Thymus (tissue), 11 donors: Measurements from ENCODE around the gene NFRKB. TPM values are rescaled to one million over a fixed set of nuclear protein-coding genes. Genes with fewer than 3 reads are reported as not detected.
"Not testable (repeated sequence)": the region's sequence is repeated elsewhere in the genome, so short reads cannot be mapped to it uniquely, and the experiment has no call there.

ENCODE experiments used
- DNase-seq, 9 donors: peaks; one replicate each; pipeline ENCODE4 v3.0.0-alpha.2; 2013; ENCODE audit warnings: low spot score in 9 of 9, low read depth in 6 of 9, missing footprints in 1 of 9
- H3K27ac ChIP-seq, 2 donors: one replicate each; pipeline ENCODE4 v1.5.1; 2013; ENCODE audit warnings: control low read depth in 1 of 2, low read depth in 1 of 2, low read length in 1 of 2, mild to moderate bottlenecking in 1 of 2, moderate library complexity in 1 of 2
- H3K27me3 ChIP-seq, 2 donors: one replicate each; pipeline ENCODE4 v1.5.1; 2013; ENCODE audit warnings: low read length in 1 of 2; ENCODE audit not compliant: control insufficient read depth in 2 of 2, insufficient read depth in 1 of 2
- H3K36me3 ChIP-seq, 2 donors: one replicate each; pipeline ENCODE4 v1.5.1; 2013; ENCODE audit warnings: low read length in 1 of 2, mild to moderate bottlenecking in 1 of 2, moderate library complexity in 1 of 2; ENCODE audit not compliant: control insufficient read depth in 2 of 2, insufficient read depth in 2 of 2
- H3K4me1 ChIP-seq, 2 donors: one replicate each; pipeline ENCODE4 v1.5.1; 2013; ENCODE audit warnings: low read length in 2 of 2; ENCODE audit not compliant: control insufficient read depth in 2 of 2, insufficient read depth in 2 of 2
- H3K4me3 ChIP-seq, 2 donors: one replicate each; pipeline ENCODE4 v1.5.1; 2013; ENCODE audit warnings: low read length in 2 of 2, control low read depth in 1 of 2, mild to moderate bottlenecking in 1 of 2
- H3K9me3 ChIP-seq, 2 donors: one replicate each; pipeline ENCODE4 v1.5.1; 2013; ENCODE audit warnings: low read length in 1 of 2, mild to moderate bottlenecking in 1 of 2; ENCODE audit not compliant: control insufficient read depth in 2 of 2, insufficient read depth in 1 of 2
- WGBS: extraction: QIAGEN DNeasy Blood & Tissue Kit; methylation state at CpG from one replicate; pipeline ENCODE4 v1.1.7; 2013; 5-methylcytosine and 5-hydroxymethylcytosine counted together
- polyA plus RNA-seq: library from polyadenylated mRNA; stranded (reverse); fragments of 200-250 nt; gene quantifications from one replicate; pipeline ENCODE4 v1.2.3, GENCODE V29; 2013
- total RNA-seq: library from RNA; stranded (reverse); fragments of 120-200 nt; gene quantifications from one replicate; pipeline ENCODE4 v1.2.4, GENCODE V29; 2013
- donor health status: healthy.

NFRKB gene
- total and polyA plus RNA-seq, 2 donors, result 13.0 to 13.3 TPM

GRCh38 chr11:129880311-129880710, 15.1 kb downstream of the NFRKB start:
- DNase-seq, result no peak
- peaks cover 87 to 94% of the 10 kb centered on the region in 2 donors for H3K36me3 ChIP-seq
- H3K27me3 ChIP-seq, result no peaks in the 10 kb centered on the region
- WGBS, result 95% methylated on average over 3 of the region's 3 CpGs
- no peaks in the 10 kb centered on the region for H3K9me3 ChIP-seq
- H3K27ac ChIP-seq, result no peak overlapping the region
- H3K4me1 ChIP-seq, result no peaks in the 10 kb centered on the region
- no peak overlapping the region for H3K4me3 ChIP-seq

GRCh38 chr11:129871914-129872313, 23.5 kb downstream of the NFRKB start:
- WGBS, result 97% methylated on average over 7 of the region's 7 CpGs
- Histone ChIP-seq H3K36me3 (peaks cover 78 to 95% of the 10 kb centered on the region in 2 donors), H3K4me1 (no peaks in the 10 kb centered on the region), H3K9me3 (no peaks in the 10 kb centered on the region), H3K27ac (no peak overlapping the region), H3K27me3 (no peaks in the 10 kb centered on the region), H3K4me3 (no peak overlapping the region)
- DNase-seq, result no peak

GRCh38 chr11:129868626-129869025, 26.8 kb downstream of the NFRKB start:
- H3K27ac ChIP-seq, H3K9me3 ChIP-seq, H3K4me3 ChIP-seq, H3K27me3 ChIP-seq, DNase-seq: not testable (repeated sequence)
- peaks cover 6 to 12% of the 10 kb centered on the region in 2 donors for H3K4me1 ChIP-seq
- 94% methylated on average over 16 of the region's 16 CpGs for WGBS
- H3K36me3 ChIP-seq, result peaks cover 65 to 93% of the 10 kb centered on the region in 2 donors

- H3K36me3 ChIP-seq, result peaks cover 49 to 84% of the 10 kb centered on the region in 2 donors
- no peaks in the 10 kb centered on the region for H3K9me3 ChIP-seq
- WGBS, result 94% methylated on average over 3 of the region's 3 CpGs
- H3K4me3 ChIP-seq, result no peak overlapping the region
- peaks cover 6 to 12% of the 10 kb centered on the region in 2 donors for H3K4me1 ChIP-seq
- H3K27ac ChIP-seq, result peak overlapping the region; percentile 25 to 50
- H3K27me3 ChIP-seq, result no peaks in the 10 kb centered on the region
- no peak for DNase-seq
These were observed 29.1 kb downstream of the NFRKB start for GRCh38 chr11:129866311-129866710.

DNA sequence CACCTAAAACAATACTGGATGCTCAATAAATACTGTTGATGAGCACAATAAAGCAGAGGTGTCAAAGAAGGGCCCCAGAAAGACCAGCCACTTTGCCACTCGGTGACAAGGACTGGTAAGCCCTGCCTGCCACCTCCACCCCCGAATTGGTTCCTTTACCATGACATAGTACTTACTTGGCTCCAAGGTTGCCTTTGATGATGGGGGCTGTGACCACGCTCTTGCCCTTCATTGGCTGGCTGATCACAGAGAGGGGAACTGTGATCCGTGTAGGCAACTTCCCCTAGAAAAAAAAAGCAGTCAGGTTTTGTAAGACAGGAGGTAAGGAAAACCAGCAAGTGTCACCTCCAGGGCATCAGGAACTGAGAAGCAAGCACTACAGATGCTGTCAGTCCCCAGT, 29.7 kb downstream of the NFRKB start:
- Histone ChIP-seq H3K27ac (peak overlapping the region in 1 of 2 donors; percentile 50), H3K4me3 (no peak overlapping the region), H3K27me3 (no peaks in the 10 kb centered on the region), H3K9me3 (no peaks in the 10 kb centered on the region), H3K36me3 (peaks cover 45 to 81% of the 10 kb centered on the region in 2 donors), H3K4me1 (peaks cover 6 to 12% of the 10 kb centered on the region in 2 donors)
- 44% methylated on average over 4 of the region's 4 CpGs for WGBS
- DNase-seq, result peak in 5 of 9 donors; percentile 30 to 67 (median 43)

GRCh38 chr11:129864811-129865210, 30.6 kb downstream of the NFRKB start:
- 98% methylated on average over 5 of the region's 5 CpGs for WGBS
- Histone ChIP-seq H3K36me3 (peaks cover 36 to 77% of the 10 kb centered on the region in 2 donors), H3K4me3 (no peak overlapping the region), H3K4me1 (peaks cover 6 to 12% of the 10 kb centered on the region in 2 donors), H3K27ac (no peak overlapping the region), H3K9me3 (no peaks in the 10 kb centered on the region), H3K27me3 (no peaks in the 10 kb centered on the region)
- DNase-seq, result no peak

GRCh38 chr11:129861702-129862522, 33.5 kb downstream of the NFRKB start:
- peaks cover 6 to 12% of the 10 kb centered on the region in 2 donors for H3K4me1 ChIP-seq
- peak overlapping the region; percentile 37 to 55 for H3K27ac ChIP-seq
- H3K36me3 ChIP-seq, result peaks cover 23 to 56% of the 10 kb centered on the region in 2 donors
- H3K9me3 ChIP-seq, result no peaks in the 10 kb centered on the region
- DNase-seq, result peak in 1 of 9 donors; percentile 12
- H3K27me3 ChIP-seq, result no peaks in the 10 kb centered on the region
- no peak overlapping the region for H3K4me3 ChIP-seq
- 95% methylated on average over 16 of the region's 16 CpGs for WGBS

- 98% methylated on average over 8 of the region's 8 CpGs for WGBS
- no peaks in the 10 kb centered on the region for H3K27me3 ChIP-seq
These were observed 39.3 kb downstream of the NFRKB start for GRCh38 chr11:129856036-129856435.

DNA sequence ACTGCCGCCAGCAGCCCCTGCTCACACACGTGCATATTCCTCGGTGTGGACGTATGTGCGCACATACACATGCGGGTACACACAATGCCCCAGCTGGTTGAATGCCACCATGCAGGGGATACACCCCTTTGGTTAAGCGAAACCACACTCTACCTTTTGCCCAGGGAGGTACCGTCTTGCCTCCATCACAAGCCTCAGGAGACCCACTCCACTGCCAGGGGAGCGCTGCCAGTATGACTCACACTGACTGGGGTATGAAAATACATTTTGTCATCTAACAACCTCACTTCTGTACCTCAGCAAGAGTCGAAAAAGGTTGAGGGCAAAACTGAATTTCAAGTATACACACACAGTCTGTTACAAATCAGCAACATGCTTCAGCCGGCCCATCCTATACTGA, 40.3 kb downstream of the NFRKB start:
- H3K27me3 ChIP-seq, result no peaks in the 10 kb centered on the region
- H3K4me3 ChIP-seq, result no peak overlapping the region
- peaks cover 0 to 5% of the 10 kb centered on the region in 2 donors for H3K36me3 ChIP-seq
- H3K27ac ChIP-seq, result no peak overlapping the region
- peaks cover 0 to 9% of the 10 kb centered on the region in 2 donors for H3K4me1 ChIP-seq
- DNase-seq, result no peak
- H3K9me3 ChIP-seq, result no peaks in the 10 kb centered on the region
- 91% methylated on average over 11 of the region's 11 CpGs for WGBS

More at GRCh38 chr11:129856036-129856435, 39.3 kb downstream of the NFRKB start:
- DNase-seq, result no peak
- Histone ChIP-seq H3K4me1 (peaks cover 0 to 9% of the 10 kb centered on the region in 2 donors), H3K36me3 (peaks cover 0 to 11% of the 10 kb centered on the region in 2 donors), H3K27ac (no peak overlapping the region), H3K4me3 (no peak overlapping the region), H3K9me3 (no peaks in the 10 kb centered on the region)
